H1 (cell line): Measurements from ENCODE around the gene DMXL2. TPM values are rescaled to one million over a fixed set of nuclear protein-coding genes. Genes with fewer than 3 reads are reported as not detected.

Source experiments
- CTCF ChIA-PET: fragments of 300-600 bp; sonication (Branson Sonifier 250); formaldehyde crosslinking; loops from one replicate; lab custom pipeline; 2021; ENCODE audit not compliant: partially characterized antibody; lab: Charles Lee
- POLR2A ChIA-PET: fragments of 300-600 bp; sonication (Branson Sonifier 250); formaldehyde crosslinking; loops from one replicate; lab custom pipeline; 2021; ENCODE audit warnings: inconsistent platforms; ENCODE audit not compliant: partially characterized antibody; lab: Charles Lee
- DNase-seq, 2 experiments: peaks; one replicate each; pipeline versions ENCODE4 v3.0.0 to v3.0.0-alpha.2; 2010 to 2022; ENCODE audit warnings: low spot score in 2 of 2, low read depth in 1 of 2, mixed read lengths in 1 of 2
- FAIRE-seq: peaks from 2 replicates; lab custom pipeline; 2011; peaks lifted over from hg19 to GRCh38; lab: Jason Lieb, UNC
- H2AFZ ChIP-seq: 2 replicates; pipeline ENCODE4 v1.8.1; 2012; ENCODE audit warnings: low read length, inconsistent platforms
- H2AK5ac ChIP-seq: 2 replicates; pipeline ENCODE4 v1.6.1; 2013; ENCODE audit warnings: low read depth, low read length
- H2BK120ac ChIP-seq: replicated peaks from 2 replicates; pipeline ENCODE3; 2013; ENCODE audit warnings: low read depth, low read length, inconsistent platforms
- H2BK12ac ChIP-seq: 2 replicates; pipeline ENCODE4 v1.6.1; 2013; ENCODE audit warnings: low read depth, low read length
- H2BK15ac ChIP-seq: 2 replicates; pipeline ENCODE4 v1.6.1; 2013; ENCODE audit warnings: low read length
- H2BK20ac ChIP-seq: 2 replicates; pipeline ENCODE4 v1.6.1; 2013; ENCODE audit warnings: low read length
- H2BK5ac ChIP-seq: 2 replicates; pipeline ENCODE4 v1.6.1; 2013; ENCODE audit warnings: low read depth, low read length
- H3K14ac ChIP-seq: 2 replicates; pipeline ENCODE4 v1.6.1; 2013; ENCODE audit warnings: inconsistent platforms; ENCODE audit not compliant: insufficient read length
- H3K18ac ChIP-seq: 2 replicates; pipeline ENCODE4 v1.6.1; 2013; ENCODE audit warnings: low read length; ENCODE audit errors: extremely low read depth
- H3K23ac ChIP-seq: 2 replicates; pipeline ENCODE4 v1.6.1; 2013; ENCODE audit warnings: inconsistent platforms; ENCODE audit not compliant: insufficient read length
- H3K23me2 ChIP-seq: 2 replicates; pipeline ENCODE4 v1.6.1; 2013; ENCODE audit warnings: low read depth, low read length
- H3K27ac ChIP-seq: 2 replicates; pipeline ENCODE4 v1.6.1; 2011; ENCODE audit warnings: low read depth, low read length, inconsistent platforms
- H3K27me3 ChIP-seq, 4 experiments: replicated peaks in 1 of 4; 1 replicate in 1 of 4; 2 replicates in 3 of 4; pipeline versions ENCODE4 v1.6.1 to v1.8.1; 2011 to 2013; ENCODE audit warnings: low read length in 3 of 4, mild to moderate bottlenecking in 3 of 4, inconsistent platforms in 2 of 4, mixed read lengths in 2 of 4, moderate library complexity in 1 of 4; ENCODE audit not compliant: control insufficient read depth in 3 of 4, insufficient read depth in 3 of 4; ENCODE audit errors: extremely low read depth in 1 of 4
- H3K36me3 ChIP-seq, 4 experiments: 2 replicates each; pipeline versions ENCODE4 v1.6.1 to v1.8.1; 2011 to 2013; ENCODE audit warnings: mild to moderate bottlenecking in 4 of 4, low read length in 3 of 4, moderate library complexity in 2 of 4, control low read depth in 1 of 4, inconsistent platforms in 1 of 4; ENCODE audit not compliant: insufficient read depth in 4 of 4, control insufficient read depth in 2 of 4
- H3K4ac ChIP-seq: replicated peaks from 2 replicates; pipeline ENCODE3; 2013; ENCODE audit warnings: low read length, low read depth, mixed read lengths, inconsistent platforms; ENCODE audit not compliant: insufficient read length
- H3K4me1 ChIP-seq, 4 experiments: replicated peaks in 1 of 4; 1 replicate in 1 of 4; 2 replicates in 3 of 4; pipeline versions ENCODE4 v1.6.1 to v1.8.1; 2011 to 2013; ENCODE audit warnings: low read length in 3 of 4, inconsistent platforms in 2 of 4, mixed read lengths in 1 of 4; ENCODE audit not compliant: insufficient read depth in 4 of 4, control insufficient read depth in 3 of 4
- H3K4me2 ChIP-seq, 2 experiments: 2 replicates each; pipeline versions ENCODE4 v1.6.1 to v1.8.1; 2011 to 2013; ENCODE audit warnings: low read depth in 2 of 2, low read length in 2 of 2, control low read depth in 1 of 2, inconsistent platforms in 1 of 2, mild to moderate bottlenecking in 1 of 2; ENCODE audit not compliant: insufficient read depth in 1 of 2
- H3K4me3 ChIP-seq, 4 experiments: fragments of 200-600, 300-600 bp in 1 of 4; sonication (generic), shearing (Covaris generic), sonication (Bioruptor Twin) in 1 of 4; 2 replicates each; pipeline versions ENCODE4 v1.5.1 to v1.8.1; 2011 to 2016; ENCODE audit warnings: low read length in 4 of 4, low read depth in 3 of 4, control low read depth in 2 of 4, inconsistent platforms in 2 of 4, mild to moderate bottlenecking in 2 of 4, mixed read lengths in 1 of 4, moderate library complexity in 1 of 4; ENCODE audit not compliant: insufficient read depth in 2 of 4; ENCODE audit errors: extremely low read depth in 1 of 4
- H3K56ac ChIP-seq: replicated peaks from 2 replicates; pipeline ENCODE3; 2013; ENCODE audit warnings: low read depth, mild to moderate bottlenecking, mixed read lengths, low read length, inconsistent platforms; ENCODE audit not compliant: insufficient read length
- H3K79me1 ChIP-seq: 2 replicates; pipeline ENCODE4 v1.6.1; 2013; ENCODE audit warnings: low read depth, low read length, control low read depth
- H3K79me2 ChIP-seq, 2 experiments: 2 replicates each; pipeline versions ENCODE4 v1.6.1 to v1.8.1; 2012 to 2013; ENCODE audit warnings: low read length in 2 of 2, mild to moderate bottlenecking in 2 of 2, inconsistent platforms in 1 of 2; ENCODE audit not compliant: insufficient read depth in 2 of 2, control insufficient read depth in 1 of 2
- H3K9ac ChIP-seq, 4 experiments: replicated peaks in 1 of 4; 1 replicate in 1 of 4; 2 replicates in 3 of 4; pipeline versions ENCODE4 v1.6.1 to v1.8.1; 2011 to 2013; ENCODE audit warnings: low read depth in 3 of 4, low read length in 3 of 4, control low read depth in 2 of 4, mild to moderate bottlenecking in 2 of 4, moderate library complexity in 2 of 4, inconsistent platforms in 1 of 4; ENCODE audit errors: extremely low read depth in 1 of 4
- H3K9me3 ChIP-seq, 2 experiments: 2 replicates each; pipeline versions ENCODE4 v1.6.1 to v1.8.1; 2012 to 2013; ENCODE audit warnings: mild to moderate bottlenecking in 2 of 2, moderate library complexity in 2 of 2, control low read depth in 1 of 2, inconsistent platforms in 1 of 2, low read depth in 1 of 2, low read length in 1 of 2, mixed read lengths in 1 of 2; ENCODE audit not compliant: insufficient read depth in 2 of 2
- H4K20me1 ChIP-seq, 2 experiments: replicated peaks in 1 of 2; 2 replicates each; pipeline versions ENCODE3 to v1.8.1; 2011 to 2013; ENCODE audit warnings: inconsistent platforms in 2 of 2, low read length in 2 of 2, mild to moderate bottlenecking in 1 of 2; ENCODE audit not compliant: insufficient read depth in 2 of 2, control insufficient read depth in 1 of 2
- H4K5ac ChIP-seq: 2 replicates; pipeline ENCODE4 v1.6.1; 2013; ENCODE audit warnings: low read length, low read depth, mixed read lengths, inconsistent platforms; ENCODE audit not compliant: insufficient read length
- H4K8ac ChIP-seq: 2 replicates; pipeline ENCODE4 v1.8.0; 2013; ENCODE audit warnings: mild to moderate bottlenecking, moderate library complexity, low read length, inconsistent platforms; ENCODE audit not compliant: insufficient read depth; ENCODE audit errors: extremely low read depth
- H4K91ac ChIP-seq: replicated peaks from 2 replicates; pipeline ENCODE3; 2013; ENCODE audit warnings: low read length, mixed read lengths, inconsistent platforms; ENCODE audit not compliant: insufficient read length
- EP300 ChIP-seq, 2 experiments: IDR thresholded peaks; 1 replicate in 1 of 2; 2 replicates in 1 of 2; pipeline ENCODE4 v1.6.1; 2011 to 2012; ENCODE audit warnings: low read depth in 2 of 2, low read length in 2 of 2, mild to moderate bottlenecking in 2 of 2, borderline replicate concordance in 1 of 2, inconsistent platforms in 1 of 2, moderate library complexity in 1 of 2
- SIN3A ChIP-seq, 2 experiments: IDR thresholded peaks in 1 of 2; conservative IDR thresholded peaks in 1 of 2; 2 replicates each; pipeline ENCODE4 v1.6.1; 2011 to 2012; ENCODE audit warnings: low read length in 2 of 2, improper control_type of control experiment in 1 of 2, low read depth in 1 of 2, mild to moderate bottlenecking in 1 of 2
- TAF1 ChIP-seq: IDR thresholded peaks from 2 replicates; pipeline ENCODE4 v1.6.1; 2011; ENCODE audit warnings: mild to moderate bottlenecking, low read depth, low read length
- WGBS, 2 experiments: shearing (Covaris generic) in 1 of 2; methylation state at CpG; one replicate each; pipeline versions ENCODE4 v1.1.6 to v1.1.7; 2013 to 2015; ENCODE audit warnings: low lambda C conversion rate in 2 of 2, mixed read lengths in 2 of 2, inconsistent platforms in 1 of 2, low coverage in 1 of 2, missing lambda C conversion rate in 1 of 2; ENCODE audit not compliant: insufficient replicate concordance in 2 of 2, insufficient coverage in 1 of 2, insufficient read length in 1 of 2; ENCODE audit errors: extremely low coverage in 1 of 2, missing lambda C conversion rate in 1 of 2; 5-methylcytosine and 5-hydroxymethylcytosine counted together
- polyA plus RNA-seq, 7 experiments: library from polyadenylated mRNA; depleted of rRNA in 3 of 7; stranded (reverse) in 5 of 7; unstranded in 2 of 7; fragments of >200 nt in 5 of 7; fragments of 200-250 nt in 2 of 7; gene quantifications; 1 replicate in 5 of 7; 2 replicates in 1 of 7; 4 replicates in 1 of 7; pipeline versions ENCODE4 v1.2.1 to v1.2.3, GENCODE V29; 2011 to 2013; ENCODE audit warnings: missing spikeins in 2 of 7, mixed read lengths in 2 of 7
- total RNA-seq: library from RNA; stranded (reverse); fragmentation: NEBNext Ultra II Directional; extraction: Animal tissue kit (Norgen Biotek cat#: 25700); gene quantifications from 2 replicates; pipeline ENCODE4 v1.2.1, GENCODE V29; 2021

The DMXL2 gene
- total and polyA plus RNA-seq, 2 of the 8 experiments (the other 6 are each of a cell fraction or from before 2014, with no cell fraction given) = 9.5 to 10.6 TPM

DNA sequence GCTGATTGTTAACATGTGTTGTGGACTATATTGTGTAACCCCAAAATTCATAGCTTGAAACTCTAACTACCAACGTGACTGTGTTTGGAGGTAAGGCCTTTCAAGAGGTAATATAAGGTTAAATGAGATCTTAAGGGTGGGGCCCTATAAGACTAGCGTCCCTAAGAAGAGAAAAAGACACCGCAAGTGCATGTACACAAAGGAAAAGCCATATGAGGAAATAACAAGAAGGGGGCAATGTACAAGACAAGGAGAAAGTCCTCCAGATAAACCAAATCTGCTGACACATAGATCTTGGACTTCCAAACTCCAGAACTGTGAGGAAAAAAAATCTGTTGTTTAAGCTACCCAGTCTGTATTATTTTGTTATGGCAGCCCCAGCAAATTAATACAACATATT, 8.6 kb downstream of the DMXL2 start:
- no peak for FAIRE-seq
- H3K79me2 ChIP-seq = no peaks in the 10 kb centered on the region; a peak in 1 of 4 replicates

More for the DNA sequence above, 8.6 kb downstream of the DMXL2 start:
- H3K36me3 ChIP-seq = no peaks in the 10 kb centered on the region
- H3K23ac ChIP-seq = no peak overlapping the region
- H4K20me1 ChIP-seq = no peaks in the 10 kb centered on the region
- TF ChIP-seq TAF1 = no peak
- TF ChIP-seq EP300 (IDR thresholded peaks at IDR 0.05; ENCODE audit: borderline replicate concordance in 1 of 2, low read depth in 2 of 2, low read length in 2 of 2) = no peak
- TF ChIP-seq SIN3A (conservative IDR thresholded peaks at IDR 0.05 in 1 of 2, IDR thresholded peaks at IDR 0.05 in 1 of 2; ENCODE audit: low read depth in 1 of 2, low read length in 2 of 2) = no peak
- H3K9ac ChIP-seq = no peak overlapping the region
- no peaks in the 10 kb centered on the region for H3K27me3 ChIP-seq
- no peaks in the 10 kb centered on the region for H3K23me2 ChIP-seq
- H3K27ac ChIP-seq = no peak overlapping the region
- H2BK15ac ChIP-seq = no peak overlapping the region
- H3K9me3 ChIP-seq = peaks cover 3 to 11% of the 10 kb centered on the region in 2 experiments; a peak in 1 of 4 replicates
- H3K4me1 ChIP-seq = no peaks in the 10 kb centered on the region
- no peak overlapping the region for H4K91ac ChIP-seq
- no peak overlapping the region for H4K8ac ChIP-seq
- no peak overlapping the region for H4K5ac ChIP-seq
- H3K18ac ChIP-seq = no peak overlapping the region
- H2BK20ac ChIP-seq = no peak overlapping the region
- no peak overlapping the region for H2AK5ac ChIP-seq
- ChIA-PET POLR2A (no interaction called here), CTCF (interaction anchor here (0.6 to 1.1 kb wide), 3 partner anchors 8 to 36 kb away, joined by 4 to 8 read pairs (median 4); partner anchors contain the start of gene DMXL2)
- no peak overlapping the region for H2BK12ac ChIP-seq
- no peak overlapping the region for H3K14ac ChIP-seq
- no peak overlapping the region for H3K56ac ChIP-seq
- no peak overlapping the region for H3K4me3 ChIP-seq
- no peak overlapping the region for H3K4ac ChIP-seq
- H2BK120ac ChIP-seq = no peak overlapping the region
- H3K79me1 ChIP-seq = no peaks in the 10 kb centered on the region
- 91% methylated on average over 2 of the region's 3 CpGs; no CpG with 5 or more reads in 1 of the 2 experiments for WGBS, 2 experiments
- no peak overlapping the region for H2BK5ac ChIP-seq
- H3K4me2 ChIP-seq = no peak overlapping the region
- no peak for DNase-seq
- no peak overlapping the region for H2AFZ ChIP-seq
